HepG2 (cell line): ENCODE results near the gene EGFL8. TPM values are rescaled to one million over a fixed set of nuclear protein-coding genes. Genes with fewer than 3 reads are reported as not detected.

Experiments
- AHR ChIP-seq: IDR thresholded peaks from 2 replicates; pipeline ENCODE4 v1.6.1; 2018; ENCODE audit warnings: missing genetic modification reagents, missing compliant biosample characterization
- ATAD3A ChIP-seq: sonication (generic); formaldehyde crosslinking; IDR thresholded peaks from 2 replicates; pipeline ENCODE4 v1.4.0; 2020; ENCODE audit warnings: missing genetic modification reagents
- CBX2 ChIP-seq, 2 experiments: fragments of 200-600 bp in 1 of 2; sonication (generic); formaldehyde crosslinking in 1 of 2; IDR thresholded peaks; 2 replicates each; pipeline versions ENCODE4 v1.7.0 to v1.8.1; 2018 to 2022; ENCODE audit warnings: low read depth in 2 of 2, low read length in 1 of 2, mild to moderate bottlenecking in 1 of 2, missing genetic modification reagents in 1 of 2
- CCAR2 ChIP-seq: fragments of 200-400 bp; formaldehyde crosslinking; optimal IDR thresholded peaks from 2 replicates; pipeline ENCODE3; 2018; ENCODE audit warnings: low read depth, mild to moderate bottlenecking, low read length, moderate library complexity
- GATAD1 ChIP-seq: IDR thresholded peaks from 2 replicates; pipeline ENCODE4 v1.6.1; 2016; ENCODE audit warnings: missing genetic modification reagents, missing compliant biosample characterization
- KAT8 ChIP-seq: IDR thresholded peaks from 2 replicates; pipeline ENCODE4 v1.6.1; 2016; ENCODE audit warnings: missing genetic modification reagents, missing compliant biosample characterization
- KDM3A ChIP-seq: IDR thresholded peaks from 2 replicates; pipeline ENCODE4 v1.6.1; 2018; ENCODE audit warnings: low read depth, missing compliant biosample characterization
- MED1 ChIP-seq: sonication (generic); formaldehyde crosslinking; IDR thresholded peaks from 2 replicates; pipeline ENCODE4 v1.4.0; 2020; ENCODE audit warnings: missing genetic modification reagents
- MED13 ChIP-seq: sonication (generic); formaldehyde crosslinking; IDR thresholded peaks from 2 replicates; pipeline ENCODE4 v1.5.0; 2020; ENCODE audit warnings: missing genetic modification reagents
- MXD4 ChIP-seq: IDR thresholded peaks from 2 replicates; pipeline ENCODE4 v1.6.1; 2016; ENCODE audit warnings: mild to moderate bottlenecking, missing biosample characterization, missing genetic modification reagents
- NRL ChIP-seq: sonication (generic); formaldehyde crosslinking; IDR thresholded peaks from 2 replicates; pipeline ENCODE4 v1.5.0; 2020; ENCODE audit warnings: missing genetic modification reagents, mild to moderate bottlenecking, moderate library complexity, borderline replicate concordance
- SMARCC2 ChIP-seq: fragments of 450-650 bp; IDR thresholded peaks from 2 replicates; pipeline ENCODE4 v1.6.1; 2017; ENCODE audit warnings: antibody characterized with exemption, mild to moderate bottlenecking
- SUZ12 ChIP-seq: fragments of 150-350 bp; IDR thresholded peaks from 2 replicates; pipeline ENCODE4 v1.6.1; 2014; ENCODE audit warnings: low read depth, low read length
- U2AF2 ChIP-seq: fragments of 200-400 bp; formaldehyde crosslinking; IDR thresholded peaks from 2 replicates; pipeline ENCODE4 v1.6.1; 2017; ENCODE audit warnings: low read depth, mild to moderate bottlenecking, low read length
- ZFP1 ChIP-seq: IDR thresholded peaks from 2 replicates; pipeline ENCODE4 v1.6.1; 2016
- ZFYVE20 ChIP-seq: sonication (generic); formaldehyde crosslinking; IDR thresholded peaks from 2 replicates; pipeline ENCODE4 v1.8.0; 2023; ENCODE audit warnings: low read depth, mild to moderate bottlenecking, moderate library complexity, missing genetic modification reagents, borderline replicate concordance
- ZNF143 ChIP-seq: sonication (generic); formaldehyde crosslinking; IDR thresholded peaks from 2 replicates; pipeline ENCODE4 v1.4.0; 2020; ENCODE audit warnings: missing genetic modification reagents
- ZNF264 ChIP-seq: sonication (generic); formaldehyde crosslinking; IDR thresholded peaks from 2 replicates; pipeline ENCODE4 v1.4.0; 2020; ENCODE audit warnings: missing genetic modification reagents
- polyA plus RNA-seq, 8 experiments: library from polyadenylated mRNA; depleted of rRNA in 3 of 8; stranded (reverse) in 7 of 8; unstranded in 1 of 8; fragments of >200 nt; fragmentation: Illumina TruSeq in 4 of 8; extraction: Trizol in 4 of 8; gene quantifications; 2 replicates each; pipeline versions ENCODE4 v1.2.1 to v1.2.3, GENCODE V29; 2011 to 2016; ENCODE audit warnings: low read depth in 4 of 8, missing spikeins in 1 of 8, mixed read lengths in 1 of 8; ENCODE audit not compliant: insufficient read depth in 1 of 8
- total RNA-seq, 5 experiments: library from RNA; depleted of rRNA; stranded (reverse); fragments of >200 nt; fragmentation: Illumina TruSeq; extraction: Trizol; gene quantifications; 2 replicates each; pipeline ENCODE4 v1.2.3, GENCODE V29; 2016; ENCODE audit warnings: low read depth in 1 of 5
- TF ChIP-seq, protein P1 (sequence below): sonication (generic); formaldehyde crosslinking; IDR thresholded peaks from 2 replicates; pipeline ENCODE4 v1.8.0; 2022; ENCODE audit warnings: mild to moderate bottlenecking, missing genetic modification reagents, borderline replicate concordance
- TF ChIP-seq, protein P2 (sequence below): sonication (generic); formaldehyde crosslinking; IDR thresholded peaks from 2 replicates; pipeline ENCODE4 v1.8.0; 2022; ENCODE audit warnings: missing genetic modification reagents, mild to moderate bottlenecking, inconsistent platforms, borderline replicate concordance
- TF ChIP-seq, protein P3 (sequence below): IDR thresholded peaks from 2 replicates; pipeline ENCODE4 v1.6.1; 2016; ENCODE audit warnings: missing compliant biosample characterization, missing genetic modification reagents, borderline replicate concordance
- TF ChIP-seq, protein P4 (sequence below): sonication (generic); formaldehyde crosslinking; IDR thresholded peaks from 2 replicates; pipeline ENCODE4 v1.4.0; 2020; ENCODE audit warnings: missing genetic modification reagents, borderline replicate concordance
- TF ChIP-seq, protein P5 (sequence below): sonication (generic); formaldehyde crosslinking; IDR thresholded peaks from 2 replicates; pipeline ENCODE4 v1.5.1; 2020; ENCODE audit warnings: mild to moderate bottlenecking, missing genetic modification reagents, borderline replicate concordance

The EGFL8 gene
- total and polyA plus RNA-seq, 2 of the 13 experiments (the other 11 are each of a cell fraction or from before 2014, with no cell fraction given) = 10.0 to 11.5 TPM

DNA sequence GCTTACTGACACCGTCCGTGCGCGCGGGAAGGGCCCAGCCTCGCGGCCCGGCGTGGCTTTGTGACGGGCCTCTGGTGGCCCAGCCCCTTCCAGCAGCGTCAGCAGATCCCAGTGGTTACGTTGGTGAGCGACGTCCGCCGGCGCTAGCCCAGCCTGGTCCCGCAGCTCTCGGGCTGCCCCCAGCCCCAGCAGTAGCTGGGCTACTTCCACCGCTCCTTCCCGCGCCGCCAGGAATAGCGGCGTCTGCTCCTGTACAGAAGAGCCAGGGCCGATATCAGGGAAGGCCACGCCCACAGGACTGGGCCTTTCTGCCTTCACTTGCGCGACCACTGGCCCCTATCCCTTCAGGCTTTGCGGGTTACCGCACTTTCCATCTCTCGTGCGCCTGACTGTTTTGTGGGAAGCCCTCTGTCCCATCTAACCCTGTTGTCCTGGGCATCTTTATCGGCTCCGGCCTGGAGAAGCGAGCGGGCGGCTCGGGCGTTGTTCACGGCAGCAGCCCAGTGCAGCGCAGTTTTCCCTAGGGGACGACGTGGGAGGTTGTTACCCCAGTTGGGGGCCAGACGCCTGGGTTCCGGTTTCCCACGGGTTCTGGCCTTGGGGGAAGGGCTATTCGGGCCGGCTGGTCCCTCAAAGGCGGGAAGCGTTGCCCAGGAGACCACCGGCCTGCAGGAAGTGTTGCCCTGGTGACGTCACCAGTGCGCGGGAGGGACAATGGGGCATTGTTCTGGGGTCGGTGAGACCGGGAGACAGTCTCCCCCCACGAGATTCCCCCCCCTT lies 31.7 kb downstream of the EGFL8 start (continued):
- TF ChIP-seq ZFYVE20 (CRISPR knock-in tag) = no peak
- peak; percentile 72; the same call in 1 of the 2 replicates for TF ChIP-seq MED1 (CRISPR knock-in tag)
- TF ChIP-seq, protein P1, sequence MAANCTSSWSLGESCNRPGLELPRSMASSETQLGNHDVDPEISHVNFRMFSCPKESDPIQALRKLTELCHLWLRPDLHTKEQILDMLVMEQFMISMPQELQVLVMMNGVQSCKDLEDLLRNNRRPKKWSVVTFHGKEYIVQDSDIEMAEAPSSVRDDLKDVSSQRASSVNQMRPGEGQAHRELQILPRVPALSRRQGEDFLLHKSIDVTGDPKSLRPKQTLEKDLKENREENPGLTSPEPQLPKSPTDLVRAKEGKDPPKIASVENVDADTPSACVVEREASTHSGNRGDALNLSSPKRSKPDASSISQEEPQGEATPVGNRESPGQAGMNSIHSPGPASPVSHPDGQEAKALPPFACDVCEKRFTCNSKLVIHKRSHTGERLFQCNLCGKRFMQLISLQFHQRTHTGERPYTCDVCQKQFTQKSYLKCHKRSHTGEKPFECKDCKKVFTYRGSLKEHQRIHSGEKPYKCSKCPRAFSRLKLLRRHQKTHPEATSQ (CRISPR knock-in tag) = no peak
- no peak for TF ChIP-seq CBX2 (IDR thresholded peaks at IDR 0.05; ENCODE audit: low read depth, low read length)
- 0 out of 2 replicates have a peak, but pooled peaks have one; percentile 25 for TF ChIP-seq CBX2 (CRISPR knock-in tag; IDR thresholded peaks at IDR 0.05; ENCODE audit: low read depth)
- TF ChIP-seq ZFP1 (CRISPR knock-in tag) = peak; percentile 17; the same call in 1 of the 2 replicates
- TF ChIP-seq SMARCC2 = no peak
- peak; percentile 25; the same call in 1 of the 2 replicates for TF ChIP-seq MED13 (CRISPR knock-in tag)
- TF ChIP-seq, protein P2, sequence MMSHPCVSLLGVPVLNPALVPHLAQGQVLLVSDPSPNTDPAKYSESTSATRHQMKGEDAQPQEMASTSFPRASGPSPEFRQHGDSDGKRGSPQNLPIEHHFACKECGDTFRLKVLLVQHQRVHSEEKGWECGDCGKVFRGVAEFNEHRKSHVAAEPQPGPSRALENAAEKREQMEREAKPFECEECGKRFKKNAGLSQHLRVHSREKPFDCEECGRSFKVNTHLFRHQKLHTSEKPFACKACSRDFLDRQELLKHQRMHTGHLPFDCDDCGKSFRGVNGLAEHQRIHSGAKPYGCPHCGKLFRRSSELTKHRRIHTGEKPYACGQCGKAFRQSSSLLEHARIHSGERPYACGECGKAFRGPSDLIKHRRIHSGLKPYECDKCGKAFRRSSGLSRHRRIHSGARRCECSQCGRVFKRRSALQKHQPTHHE (CRISPR knock-in tag) = peak; percentile 68; the same call in 1 of the 2 replicates
- TF ChIP-seq, protein P3, sequence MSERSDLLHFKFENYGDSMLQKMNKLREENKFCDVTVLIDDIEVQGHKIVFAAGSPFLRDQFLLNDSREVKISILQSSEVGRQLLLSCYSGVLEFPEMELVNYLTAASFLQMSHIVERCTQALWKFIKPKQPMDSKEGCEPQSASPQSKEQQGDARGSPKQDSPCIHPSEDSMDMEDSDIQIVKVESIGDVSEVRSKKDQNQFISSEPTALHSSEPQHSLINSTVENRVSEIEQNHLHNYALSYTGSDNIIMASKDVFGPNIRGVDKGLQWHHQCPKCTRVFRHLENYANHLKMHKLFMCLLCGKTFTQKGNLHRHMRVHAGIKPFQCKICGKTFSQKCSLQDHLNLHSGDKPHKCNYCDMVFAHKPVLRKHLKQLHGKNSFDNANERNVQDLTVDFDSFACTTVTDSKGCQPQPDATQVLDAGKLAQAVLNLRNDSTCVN (CRISPR knock-in tag) = peak; percentile 27; the same call in 1 of the 2 replicates
- TF ChIP-seq ZNF143 (CRISPR knock-in tag) = 0 out of 2 replicates have a peak, but pooled peaks have one; percentile 44
- peak; percentile 54; the same call in 1 of the 2 replicates for TF ChIP-seq AHR
- peak; percentile 33; the same call in 1 of the 2 replicates for TF ChIP-seq KDM3A (CRISPR knock-in tag)
- peak; percentile 91 for TF ChIP-seq MXD4 (CRISPR knock-in tag)
- TF ChIP-seq, protein P4, sequence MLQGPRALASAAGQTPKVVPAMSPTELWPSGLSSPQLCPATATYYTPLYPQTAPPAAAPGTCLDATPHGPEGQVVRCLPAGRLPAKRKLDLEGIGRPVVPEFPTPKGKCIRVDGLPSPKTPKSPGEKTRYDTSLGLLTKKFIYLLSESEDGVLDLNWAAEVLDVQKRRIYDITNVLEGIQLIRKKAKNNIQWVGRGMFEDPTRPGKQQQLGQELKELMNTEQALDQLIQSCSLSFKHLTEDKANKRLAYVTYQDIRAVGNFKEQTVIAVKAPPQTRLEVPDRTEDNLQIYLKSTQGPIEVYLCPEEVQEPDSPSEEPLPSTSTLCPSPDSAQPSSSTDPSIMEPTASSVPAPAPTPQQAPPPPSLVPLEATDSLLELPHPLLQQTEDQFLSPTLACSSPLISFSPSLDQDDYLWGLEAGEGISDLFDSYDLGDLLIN (CRISPR knock-in tag) = no peak; the same call in none of the 2 replicates
- no peak; the same call in 1 of the 2 replicates for TF ChIP-seq ZNF264 (CRISPR knock-in tag)
- no peak for TF ChIP-seq CCAR2
- TF ChIP-seq KAT8 = peak; percentile 84
- TF ChIP-seq, protein P5, sequence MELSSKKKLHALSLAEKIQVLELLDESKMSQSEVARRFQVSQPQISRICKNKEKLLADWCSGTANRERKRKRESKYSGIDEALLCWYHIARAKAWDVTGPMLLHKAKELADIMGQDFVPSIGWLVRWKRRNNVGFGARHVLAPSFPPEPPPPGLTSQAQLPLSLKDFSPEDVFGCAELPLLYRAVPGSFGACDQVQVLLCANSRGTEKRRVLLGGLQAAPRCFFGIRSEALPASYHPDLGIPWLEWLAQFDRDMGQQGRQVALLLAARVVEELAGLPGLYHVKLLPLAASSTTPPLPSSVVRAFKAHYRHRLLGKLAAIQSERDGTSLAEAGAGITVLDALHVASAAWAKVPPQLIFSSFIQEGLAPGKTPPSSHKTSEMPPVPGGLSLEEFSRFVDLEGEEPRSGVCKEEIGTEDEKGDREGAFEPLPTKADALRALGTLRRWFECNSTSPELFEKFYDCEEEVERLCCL = peak; percentile 53; the same call in 1 of the 2 replicates
- TF ChIP-seq GATAD1 = peak; percentile 90
- no peak for TF ChIP-seq SUZ12
- no peak for TF ChIP-seq ATAD3A (CRISPR knock-in tag)
- peak; percentile 85; the same call in 1 of the 2 replicates for TF ChIP-seq U2AF2
- peak; percentile 96 for TF ChIP-seq NRL (CRISPR knock-in tag)
